D721Med (cell line): Measurements from ENCODE around the gene IL10RA.

Experiments used
- DNase-seq: peaks from one replicate; pipeline ENCODE4 v3.0.0; 2011; ENCODE audit warnings: low spot score; ENCODE audit not compliant: insufficient read length
- FAIRE-seq: peaks from 2 replicates; lab custom pipeline; 2011; peaks lifted over from hg19 to GRCh38; lab: Jason Lieb, UNC
- TF ChIP-seq, protein P1 (sequence below): IDR thresholded peaks from 2 replicates; pipeline ENCODE4 v1.5.1; 2012; ENCODE audit warnings: mild to moderate bottlenecking, control low read depth; ENCODE audit not compliant: insufficient read depth; ENCODE audit errors: missing control alignments

IL10RA gene

DNA sequence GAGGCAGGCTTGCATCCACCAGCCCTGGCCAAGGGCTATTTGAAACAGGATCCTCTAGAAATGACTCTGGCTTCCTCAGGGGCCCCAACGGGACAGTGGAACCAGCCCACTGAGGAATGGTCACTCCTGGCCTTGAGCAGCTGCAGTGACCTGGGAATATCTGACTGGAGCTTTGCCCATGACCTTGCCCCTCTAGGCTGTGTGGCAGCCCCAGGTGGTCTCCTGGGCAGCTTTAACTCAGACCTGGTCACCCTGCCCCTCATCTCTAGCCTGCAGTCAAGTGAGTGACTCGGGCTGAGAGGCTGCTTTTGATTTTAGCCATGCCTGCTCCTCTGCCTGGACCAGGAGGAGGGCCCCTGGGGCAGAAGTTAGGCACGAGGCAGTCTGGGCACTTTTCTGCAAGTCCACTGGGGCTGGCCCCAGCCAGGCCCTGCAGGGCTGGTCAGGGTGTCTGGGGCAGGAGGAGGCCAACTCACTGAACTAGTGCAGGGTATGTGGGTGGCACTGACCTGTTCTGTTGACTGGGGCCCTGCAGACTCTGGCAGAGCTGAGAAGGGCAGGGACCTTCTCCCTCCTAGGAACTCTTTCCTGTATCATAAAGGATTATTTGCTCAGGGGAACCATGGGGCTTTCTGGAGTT, 13.3 kb downstream of the IL10RA start:
- TF ChIP-seq, protein P1, sequence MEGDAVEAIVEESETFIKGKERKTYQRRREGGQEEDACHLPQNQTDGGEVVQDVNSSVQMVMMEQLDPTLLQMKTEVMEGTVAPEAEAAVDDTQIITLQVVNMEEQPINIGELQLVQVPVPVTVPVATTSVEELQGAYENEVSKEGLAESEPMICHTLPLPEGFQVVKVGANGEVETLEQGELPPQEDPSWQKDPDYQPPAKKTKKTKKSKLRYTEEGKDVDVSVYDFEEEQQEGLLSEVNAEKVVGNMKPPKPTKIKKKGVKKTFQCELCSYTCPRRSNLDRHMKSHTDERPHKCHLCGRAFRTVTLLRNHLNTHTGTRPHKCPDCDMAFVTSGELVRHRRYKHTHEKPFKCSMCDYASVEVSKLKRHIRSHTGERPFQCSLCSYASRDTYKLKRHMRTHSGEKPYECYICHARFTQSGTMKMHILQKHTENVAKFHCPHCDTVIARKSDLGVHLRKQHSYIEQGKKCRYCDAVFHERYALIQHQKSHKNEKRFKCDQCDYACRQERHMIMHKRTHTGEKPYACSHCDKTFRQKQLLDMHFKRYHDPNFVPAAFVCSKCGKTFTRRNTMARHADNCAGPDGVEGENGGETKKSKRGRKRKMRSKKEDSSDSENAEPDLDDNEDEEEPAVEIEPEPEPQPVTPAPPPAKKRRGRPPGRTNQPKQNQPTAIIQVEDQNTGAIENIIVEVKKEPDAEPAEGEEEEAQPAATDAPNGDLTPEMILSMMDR: no peak
- FAIRE-seq (no peak), DNase-seq (no peak)

DNA sequence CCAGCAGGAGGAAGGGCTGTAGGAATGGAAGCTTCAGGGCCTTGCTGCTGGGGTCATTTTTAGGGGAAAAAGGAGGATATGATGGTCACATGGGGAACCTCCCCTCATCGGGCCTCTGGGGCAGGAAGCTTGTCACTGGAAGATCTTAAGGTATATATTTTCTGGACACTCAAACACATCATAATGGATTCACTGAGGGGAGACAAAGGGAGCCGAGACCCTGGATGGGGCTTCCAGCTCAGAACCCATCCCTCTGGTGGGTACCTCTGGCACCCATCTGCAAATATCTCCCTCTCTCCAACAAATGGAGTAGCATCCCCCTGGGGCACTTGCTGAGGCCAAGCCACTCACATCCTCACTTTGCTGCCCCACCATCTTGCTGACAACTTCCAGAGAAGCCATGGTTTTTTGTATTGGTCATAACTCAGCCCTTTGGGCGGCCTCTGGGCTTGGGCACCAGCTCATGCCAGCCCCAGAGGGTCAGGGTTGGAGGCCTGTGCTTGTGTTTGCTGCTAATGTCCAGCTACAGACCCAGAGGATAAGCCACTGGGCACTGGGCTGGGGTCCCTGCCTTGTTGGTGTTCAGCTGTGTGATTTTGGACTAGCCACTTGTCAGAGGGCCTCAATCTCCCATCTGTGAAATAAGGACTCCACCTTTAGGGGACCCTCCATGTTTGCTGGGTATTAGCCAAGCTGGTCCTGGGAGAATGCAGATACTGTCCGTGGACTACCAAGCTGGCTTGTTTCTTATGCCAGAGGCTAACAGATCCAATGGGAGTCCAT, 14.1 kb downstream of the IL10RA start:
- TF ChIP-seq, protein P1: no peak
- FAIRE-seq (no peak), DNase-seq (no peak)

DNA sequence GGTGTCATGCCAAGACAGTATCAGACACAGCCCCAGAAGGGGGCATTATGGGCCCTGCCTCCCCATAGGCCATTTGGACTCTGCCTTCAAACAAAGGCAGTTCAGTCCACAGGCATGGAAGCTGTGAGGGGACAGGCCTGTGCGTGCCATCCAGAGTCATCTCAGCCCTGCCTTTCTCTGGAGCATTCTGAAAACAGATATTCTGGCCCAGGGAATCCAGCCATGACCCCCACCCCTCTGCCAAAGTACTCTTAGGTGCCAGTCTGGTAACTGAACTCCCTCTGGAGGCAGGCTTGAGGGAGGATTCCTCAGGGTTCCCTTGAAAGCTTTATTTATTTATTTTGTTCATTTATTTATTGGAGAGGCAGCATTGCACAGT, 14.6 kb downstream of the IL10RA start:
- FAIRE-seq (no peak), DNase-seq (no peak)
- TF ChIP-seq, protein P1: no peak

DNA sequence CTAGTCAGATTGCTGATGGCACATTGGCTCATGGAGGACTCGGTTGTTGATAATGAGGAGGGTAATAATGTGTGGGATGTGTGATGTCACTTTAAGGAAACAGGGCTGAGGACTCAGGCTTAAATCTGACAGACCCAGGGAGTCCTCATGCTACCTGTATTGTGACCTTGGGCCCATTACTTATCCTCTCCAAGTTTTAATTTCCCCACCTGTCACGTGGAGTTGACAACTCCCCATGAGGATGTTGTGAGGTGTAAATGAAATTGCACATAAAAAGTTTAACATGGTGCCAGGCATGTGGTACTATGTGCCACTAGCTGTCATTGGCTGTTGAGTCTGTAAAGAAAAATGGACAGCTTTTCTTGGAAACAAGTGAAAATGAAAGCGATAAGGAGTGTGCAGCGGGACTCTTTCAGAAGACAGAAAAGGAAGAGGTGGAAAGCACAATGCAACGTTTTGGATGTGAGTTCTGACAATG, 15.3 kb downstream of the IL10RA start:
- DNase-seq (no peak), FAIRE-seq (no peak)
- TF ChIP-seq, protein P1: no peak

DNA sequence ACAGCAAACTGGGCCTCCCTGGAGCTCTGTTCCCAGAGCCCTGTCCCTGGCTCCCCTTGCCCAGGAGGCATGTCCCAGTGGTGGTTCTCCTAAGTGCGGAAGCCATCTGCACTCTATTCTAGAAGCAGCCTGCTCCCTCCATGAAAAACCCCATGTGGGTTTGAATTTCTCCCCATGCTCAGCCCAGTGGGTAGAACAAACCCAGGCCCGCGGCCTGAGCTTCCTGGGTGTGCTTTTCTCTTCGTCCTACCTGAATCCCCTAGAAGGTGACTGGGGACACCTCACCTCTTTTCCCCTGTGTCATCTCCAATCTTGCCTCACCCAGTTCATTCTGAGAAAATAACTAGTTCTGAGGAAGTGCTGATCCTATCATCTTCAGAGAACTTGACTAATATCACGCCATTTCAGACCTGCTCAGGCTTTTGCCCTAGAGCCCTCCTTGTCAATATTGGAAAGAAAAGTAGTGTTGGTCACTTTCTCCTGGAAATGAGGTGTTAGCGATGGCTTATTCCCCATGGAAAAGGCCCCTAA, 15.9 kb downstream of the IL10RA start:
- TF ChIP-seq, protein P1: no peak
- DNase-seq: no peak
- no peak for FAIRE-seq

DNA sequence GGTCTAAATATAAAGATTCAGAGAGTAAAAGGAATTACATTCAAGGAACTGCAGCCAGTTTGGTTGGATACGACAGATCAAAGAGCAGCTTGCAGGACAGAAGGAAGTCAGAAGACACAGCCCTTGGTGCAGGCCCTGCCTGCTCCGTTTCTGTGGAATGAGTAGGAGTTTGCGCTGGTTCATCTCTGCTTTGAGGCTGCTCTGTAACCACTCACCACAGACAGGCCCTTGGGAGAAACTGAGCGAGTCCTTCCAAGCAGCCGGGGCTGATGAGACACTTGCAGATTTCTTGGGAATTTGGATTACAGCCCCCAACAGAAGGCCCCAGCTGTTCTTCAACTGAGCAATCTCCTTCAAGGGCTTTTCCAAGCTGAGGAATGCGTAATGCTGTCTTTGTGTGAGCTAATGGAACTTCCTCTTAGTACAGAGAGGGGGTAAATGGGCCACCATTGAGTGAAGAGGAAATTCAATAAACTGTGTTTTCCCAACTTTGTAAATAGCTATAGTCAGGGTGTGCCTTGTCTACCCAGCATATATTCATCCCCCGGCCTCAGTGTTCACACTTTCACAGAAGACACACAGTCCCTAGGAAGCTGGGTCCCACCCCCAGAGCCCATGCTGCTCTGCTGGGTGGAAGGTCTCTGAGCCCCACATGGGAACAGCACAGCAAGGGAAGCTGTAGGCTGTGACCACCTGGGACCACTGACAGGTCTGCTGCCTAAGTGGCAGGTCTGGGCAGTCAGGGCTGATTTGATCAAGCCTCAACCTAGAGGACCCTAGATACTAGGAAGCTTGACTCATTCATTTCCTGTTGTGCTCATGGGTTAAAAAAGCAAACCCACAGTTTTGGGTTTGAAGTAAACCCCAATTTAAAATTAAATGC, 16.6 kb downstream of the IL10RA start:
- no peak for DNase-seq
- TF ChIP-seq, protein P1: no peak
- no peak for FAIRE-seq
